DMS 273 treated with DMSO at 0.1 percent for 48 hours (cell line): ENCODE results near the gene GLTPD2.
"Not testable (repeated sequence)": the region's sequence is repeated elsewhere in the genome, so short reads cannot be mapped to it uniquely, and the experiment has no call there.

Source experiments
- DNase-seq: peaks from one replicate; lab custom pipeline; 2025; lab: John Stamatoyannopoulos, UW

Gene GLTPD2

DNA sequence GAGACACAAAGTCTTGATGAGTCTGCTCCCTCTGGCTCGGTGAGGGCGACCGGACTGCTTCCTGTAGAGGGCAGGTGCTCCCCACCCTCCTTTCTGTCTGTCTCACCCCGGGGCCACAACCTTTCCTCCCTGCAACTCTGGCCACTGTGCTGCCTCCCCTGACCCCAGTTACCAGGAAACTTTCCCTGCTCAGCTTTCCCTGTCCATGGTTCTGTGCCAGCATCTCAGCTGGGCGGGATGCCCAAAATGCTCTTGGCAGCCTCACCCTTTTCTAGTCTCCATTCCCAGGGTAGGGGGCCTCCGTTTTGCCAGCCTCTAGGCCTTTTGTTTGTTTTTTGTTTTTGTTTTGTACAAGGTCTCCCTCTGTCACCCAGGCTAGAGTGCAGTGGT, 19.6 kb downstream of the GLTPD2 start:
- no peak for DNase-seq

DNA sequence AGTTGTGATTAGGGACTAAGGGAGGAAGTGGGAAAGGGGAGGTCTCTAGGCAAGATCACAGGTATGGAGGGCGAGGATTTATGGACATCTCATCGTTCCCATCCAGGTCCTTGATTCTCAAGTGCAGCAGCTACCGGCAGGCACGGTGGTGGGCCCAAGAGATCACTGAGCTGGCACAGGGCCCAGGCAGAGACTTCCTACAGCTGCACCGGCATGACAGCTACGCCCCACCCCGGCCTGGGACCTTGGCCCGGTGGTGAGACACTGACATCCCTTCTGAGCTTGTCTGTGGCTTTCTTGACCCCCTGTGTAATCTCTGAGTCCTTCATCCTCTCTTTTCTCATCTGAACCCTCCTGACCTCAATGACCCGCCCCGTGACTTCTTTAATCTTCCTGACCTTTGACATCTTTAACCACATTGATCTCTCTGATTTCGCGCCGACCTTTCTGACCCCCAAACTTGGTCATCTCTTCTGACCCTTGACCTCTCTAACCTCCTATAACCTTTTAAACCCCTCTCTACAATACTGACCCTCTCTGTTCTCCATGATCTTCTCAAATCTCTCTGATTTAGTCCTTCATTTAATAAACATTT, 22.0 kb downstream of the GLTPD2 start:
- DNase-seq = no peak

DNA sequence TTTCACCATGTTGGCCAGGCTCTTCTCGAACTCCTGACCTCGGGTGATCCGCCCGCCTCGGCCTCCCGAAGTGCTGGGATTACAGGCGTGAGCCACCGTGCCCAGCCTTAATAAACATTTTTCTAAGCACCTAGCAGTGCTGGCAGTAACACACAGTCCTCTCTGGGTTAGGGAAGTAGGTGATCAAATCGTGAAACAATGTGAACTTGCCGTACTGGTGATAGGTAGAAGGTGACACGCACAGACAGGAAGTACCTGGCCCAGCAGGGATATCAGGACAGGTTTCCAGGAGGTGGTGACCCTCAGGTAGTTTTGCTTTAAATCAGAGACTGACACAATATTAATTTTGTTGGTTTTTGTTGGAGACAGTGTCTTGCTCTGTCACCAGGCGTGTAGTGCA, 22.7 kb downstream of the GLTPD2 start:
- DNase-seq = no peak

DNA sequence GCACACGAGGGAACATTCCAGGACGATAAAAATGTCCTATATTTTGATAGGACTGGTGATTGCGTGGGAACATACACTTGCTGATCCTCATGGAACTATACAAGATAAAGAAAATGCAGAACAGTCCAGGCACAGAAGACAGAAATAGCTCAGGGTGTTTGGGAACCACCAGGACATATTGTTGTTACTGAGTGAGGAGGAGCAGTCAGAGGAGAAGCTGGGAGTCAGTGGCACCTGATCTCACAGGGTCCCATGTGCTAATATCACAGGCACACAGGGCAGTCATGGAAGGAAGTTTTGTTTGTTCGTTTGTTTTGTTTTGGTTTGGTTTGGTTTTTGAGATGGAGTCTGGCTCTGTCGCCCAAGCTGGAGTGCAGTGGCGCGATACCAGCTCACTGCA, 23.9 kb downstream of the GLTPD2 start:
- no peak for DNase-seq

DNA sequence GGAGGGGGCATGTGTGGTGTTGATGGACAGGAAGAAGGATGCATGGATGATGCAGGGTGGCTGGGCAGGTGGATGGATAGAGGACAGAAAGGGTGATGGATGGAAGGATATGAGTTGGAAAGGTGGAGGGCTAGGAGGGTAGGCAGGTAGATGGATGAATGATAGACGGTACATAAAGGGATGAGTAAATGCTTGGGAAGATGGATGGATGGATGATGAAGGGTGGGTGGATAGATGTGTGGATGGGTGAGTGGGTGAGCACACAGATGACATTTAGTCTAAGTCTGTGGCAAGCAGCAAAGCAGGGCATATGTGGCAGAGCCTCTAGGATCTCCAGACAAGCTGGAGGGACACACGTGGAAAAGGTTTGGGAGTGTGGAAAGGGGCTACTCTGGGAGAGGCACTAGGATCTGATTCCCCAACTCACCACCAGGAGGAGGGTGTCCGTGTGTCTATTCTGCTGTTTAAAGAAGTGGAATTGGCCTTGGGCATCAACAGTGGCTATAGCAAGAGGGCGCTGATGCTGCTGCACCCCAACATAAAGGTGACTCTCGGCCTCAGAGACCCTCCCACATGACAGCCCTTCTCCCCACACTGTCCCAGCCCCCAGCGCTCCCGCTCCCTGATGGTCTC, 26.4 kb downstream of the GLTPD2 start:
- DNase-seq = no peak

DNA sequence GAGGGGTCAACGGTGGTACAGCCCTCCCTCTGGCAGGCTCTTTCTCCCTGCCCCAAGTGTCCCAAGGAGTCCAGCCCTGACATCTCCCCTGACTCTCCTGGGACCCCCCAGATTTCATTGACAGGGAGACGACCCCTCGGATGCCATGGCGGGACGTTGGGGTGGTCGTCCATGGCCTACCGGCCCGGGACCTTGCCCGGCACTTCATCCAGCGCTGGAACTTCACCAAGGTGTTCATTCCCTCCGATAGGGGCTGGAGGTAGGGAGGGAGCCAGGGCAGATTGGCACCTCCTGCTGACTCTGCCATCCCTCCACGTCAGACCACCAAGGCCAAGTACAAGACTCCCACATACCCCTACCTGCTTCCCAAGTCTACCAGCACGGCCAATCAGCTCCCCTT, 28.1 kb downstream of the GLTPD2 start:
- DNase-seq = no peak

DNA sequence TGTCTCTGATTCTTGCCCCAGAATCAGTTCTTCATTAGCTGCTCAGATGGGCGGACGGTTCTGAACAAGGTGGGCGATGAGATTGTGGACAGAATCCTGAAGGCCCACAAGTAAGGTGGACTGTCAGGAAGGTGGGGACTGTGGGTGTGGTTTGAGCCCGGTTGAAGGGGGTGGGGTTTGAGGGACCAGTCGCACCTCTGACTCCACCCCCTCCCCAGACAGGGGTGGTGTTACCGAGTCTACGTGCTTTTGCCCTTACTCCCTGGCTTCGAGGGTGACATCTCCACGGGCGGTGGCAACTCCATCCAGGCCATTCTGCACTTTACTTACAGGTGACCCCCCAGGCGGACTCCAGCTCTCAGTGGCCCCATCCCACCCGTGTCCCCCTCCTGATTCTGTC, 29.5 kb downstream of the GLTPD2 start:
- DNase-seq = no peak

DNA sequence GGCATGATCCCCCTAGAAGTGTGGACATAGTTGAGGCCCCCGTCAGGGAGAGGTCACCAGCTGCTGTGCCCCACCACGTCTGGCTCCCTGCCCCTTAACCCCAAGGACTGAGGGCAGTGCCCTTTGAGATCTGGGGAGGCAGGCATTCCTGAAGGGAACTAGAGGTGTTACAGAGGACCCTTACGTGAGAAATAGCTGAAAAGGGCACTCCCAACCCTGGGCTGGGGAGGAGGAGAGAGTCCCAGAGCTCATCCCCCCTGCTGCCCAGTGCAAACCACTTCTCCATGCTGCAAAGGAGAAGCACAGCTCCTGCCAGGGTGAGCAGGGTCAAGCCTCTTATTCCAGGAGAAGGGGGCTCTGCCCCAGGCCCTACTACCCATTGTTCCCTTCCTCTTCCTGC, 34.1 kb downstream of the GLTPD2 start:
- DNase-seq = no peak

DNA sequence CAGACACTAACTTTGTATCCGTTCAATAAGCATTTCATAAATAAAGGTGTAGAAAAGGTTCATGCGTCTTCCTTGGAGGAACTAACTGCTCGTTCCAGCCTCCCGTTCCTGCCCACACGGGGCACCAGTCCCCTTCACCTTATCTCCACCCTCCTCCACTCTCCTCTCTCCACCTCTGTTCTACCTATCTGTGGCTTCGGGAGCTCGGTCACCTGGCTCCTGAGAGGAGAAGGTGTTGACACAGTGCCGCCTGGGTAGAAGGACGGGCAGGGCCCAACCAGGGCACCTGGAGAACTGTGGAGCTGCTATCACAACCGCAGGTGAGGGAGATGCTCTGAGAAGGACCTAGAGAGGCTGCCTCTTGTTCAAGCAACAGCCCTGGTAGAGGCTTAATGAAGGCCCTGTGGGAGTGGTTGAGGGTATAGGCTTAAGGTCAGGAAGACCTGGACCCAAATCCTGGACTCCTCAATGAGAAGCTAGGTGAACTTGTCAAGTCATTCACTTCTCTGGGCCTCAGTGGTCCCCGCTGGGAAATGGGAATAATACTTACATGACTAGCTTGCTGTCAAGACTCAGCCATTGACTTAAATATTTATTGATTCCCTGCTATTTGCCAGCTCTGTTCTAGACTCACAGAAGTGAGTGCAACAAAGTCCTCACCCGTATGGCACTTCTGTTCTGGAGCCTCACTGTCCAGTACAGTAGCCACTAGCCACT, 34.8 kb downstream of the GLTPD2 start:
- no peak for DNase-seq

DNA sequence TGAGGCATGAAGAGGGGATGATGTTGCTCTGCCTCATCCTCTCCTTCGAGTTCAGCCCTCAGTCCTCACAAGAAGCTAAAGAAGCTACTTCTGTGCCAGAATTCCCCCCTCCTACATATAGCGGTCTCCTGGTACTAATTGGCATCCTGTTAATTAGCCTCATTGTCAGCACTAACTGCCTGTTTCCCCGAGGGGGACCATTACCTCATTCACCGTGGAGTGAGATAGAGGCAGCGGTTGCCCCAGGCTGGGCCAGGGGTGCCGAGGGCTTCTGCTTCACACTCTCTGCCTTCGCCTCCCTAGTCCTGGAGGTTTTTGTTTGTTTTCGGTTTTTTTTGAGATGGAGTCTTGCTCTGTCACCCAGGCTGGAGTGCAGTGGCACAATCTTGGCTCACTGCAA, 38.6 kb downstream of the GLTPD2 start:
- no peak for DNase-seq

DNA sequence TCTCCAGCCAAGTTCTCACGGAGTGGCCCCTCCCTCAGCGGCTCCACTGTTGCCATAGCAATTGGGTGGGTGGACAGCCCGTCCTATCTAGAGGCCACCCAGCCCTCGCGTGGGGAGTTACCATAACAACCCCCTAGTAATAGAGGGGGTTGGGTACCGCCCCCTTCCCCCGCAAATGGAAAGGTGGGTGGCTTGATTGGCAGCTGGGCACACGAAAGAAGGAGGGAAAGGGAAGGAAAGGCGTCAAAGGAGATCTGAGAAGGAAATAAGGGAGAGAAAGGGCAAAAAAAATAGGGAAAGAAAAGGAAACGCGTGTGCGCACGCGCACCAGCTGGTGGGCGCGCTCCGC, 44.0 kb downstream of the GLTPD2 start:
- DNase-seq = not testable (repeated sequence)

DNA sequence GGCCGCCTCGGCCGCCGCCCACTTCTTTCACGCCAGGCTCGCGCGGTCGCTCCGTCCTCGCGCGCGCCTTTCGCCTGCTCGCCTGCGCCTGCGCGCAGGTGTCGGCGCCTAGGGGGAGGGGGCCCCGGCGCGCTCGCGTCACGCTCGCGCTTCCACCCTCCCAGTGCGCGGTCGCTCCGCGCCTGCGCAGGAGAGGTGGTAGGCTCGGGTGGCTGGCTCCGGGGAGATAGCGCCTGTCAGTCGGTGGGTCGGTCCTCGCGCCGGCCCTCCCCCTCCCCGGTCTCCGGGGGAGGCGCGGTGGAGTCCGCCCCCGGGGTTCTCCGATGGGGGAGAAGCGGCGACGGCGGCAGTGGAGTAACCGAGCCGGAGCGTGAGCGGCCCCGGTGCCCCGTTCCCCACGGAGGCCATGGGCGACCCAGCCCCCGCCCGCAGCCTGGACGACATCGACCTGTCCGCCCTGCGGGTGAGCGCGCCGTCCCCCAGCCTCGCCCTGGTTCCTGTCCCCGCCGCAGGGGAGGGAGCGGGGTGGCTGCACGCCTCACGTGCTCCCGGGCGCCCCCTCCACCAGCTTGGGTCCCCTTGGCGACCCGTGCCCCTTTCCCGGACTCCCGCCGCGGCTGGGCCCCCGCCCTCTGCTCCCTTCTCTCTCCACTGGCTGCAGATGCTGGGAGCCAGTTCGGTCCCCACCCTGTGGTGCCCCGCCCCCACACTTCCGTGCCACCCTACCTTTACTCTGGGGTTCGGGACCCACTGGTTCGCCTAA, 44.6 kb downstream of the GLTPD2 start, which contains the start of gene MINK1:
Gene MINK1 (plus strand): TSS at position 163 of the 763 bp plus-strand sequence. CDS start 244 bp downstream, at position 407.
- peak; percentile 40 for DNase-seq

DNA sequence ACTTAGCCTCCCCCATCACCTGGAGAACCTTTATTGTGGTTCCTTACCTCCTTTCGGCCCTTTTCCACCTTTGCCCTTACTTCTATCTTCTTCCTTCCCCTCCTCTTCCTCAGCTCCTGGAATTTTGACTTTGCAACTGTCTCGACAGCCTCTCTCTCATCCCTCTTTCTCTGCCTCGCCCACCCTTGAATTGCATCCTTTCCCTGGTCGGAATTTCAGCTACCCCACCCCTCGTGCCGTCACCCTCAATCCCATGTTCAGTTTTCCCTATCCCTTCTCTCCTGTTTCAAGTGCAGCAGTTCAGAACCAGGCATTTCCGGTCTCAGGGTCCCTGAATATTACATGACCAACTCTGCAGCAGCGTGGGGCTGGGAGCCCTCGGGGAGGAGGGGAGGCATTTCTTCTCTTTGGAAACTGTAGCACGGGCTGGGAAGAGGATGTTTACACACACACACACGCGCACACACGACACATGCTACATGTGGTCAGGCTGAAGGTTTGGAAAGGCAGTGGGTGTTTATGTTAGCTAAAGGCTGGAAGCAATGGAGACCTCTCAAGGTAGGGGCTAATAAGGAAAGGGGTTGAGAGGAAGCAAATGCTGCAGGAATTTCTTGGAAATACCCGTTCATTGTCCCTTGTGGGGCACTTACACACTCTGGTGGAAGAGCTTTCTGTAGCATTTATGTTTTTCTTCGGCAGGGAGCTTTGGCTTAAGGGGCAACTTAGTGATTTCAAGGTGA, 45.3 kb downstream of the GLTPD2 start:
- no peak for DNase-seq

DNA sequence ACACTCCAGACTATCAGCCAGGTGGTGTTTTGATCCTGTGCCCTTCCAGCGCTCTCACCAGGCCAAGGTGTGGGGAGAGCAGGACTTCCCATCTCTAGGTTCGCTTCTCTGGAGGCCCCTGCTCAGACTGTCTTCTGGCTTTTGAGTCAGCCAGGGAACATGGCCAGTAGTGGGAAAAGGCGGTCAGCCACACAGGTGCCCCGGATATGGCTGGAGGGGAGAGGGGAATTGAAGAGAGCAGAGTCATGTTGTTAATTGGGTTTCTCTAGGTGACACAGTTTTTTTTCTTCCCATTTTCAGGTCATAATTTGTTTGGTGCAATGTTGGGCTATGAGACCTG, 45.9 kb downstream of the GLTPD2 start:
- DNase-seq = no peak

DNA sequence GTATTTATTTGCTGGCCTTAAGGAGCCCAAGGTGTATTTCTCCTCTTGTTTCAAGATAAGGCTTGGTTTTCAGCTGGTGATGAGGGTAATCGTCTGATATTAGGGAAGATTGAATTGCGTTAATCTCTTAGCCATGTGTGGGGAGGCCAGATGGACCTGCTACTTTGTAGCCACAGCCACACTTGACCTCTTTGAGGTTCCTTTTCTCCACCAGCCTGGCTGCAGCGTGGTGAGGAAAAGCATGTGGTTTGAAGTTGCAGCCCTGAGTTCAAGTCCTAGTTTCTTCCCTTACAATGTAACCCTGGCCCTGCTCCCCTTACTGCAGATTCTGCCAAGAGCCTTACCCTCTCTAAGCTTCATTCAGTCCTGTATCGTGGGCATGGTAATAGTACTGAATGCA, 47.5 kb downstream of the GLTPD2 start:
- no peak for DNase-seq

DNA sequence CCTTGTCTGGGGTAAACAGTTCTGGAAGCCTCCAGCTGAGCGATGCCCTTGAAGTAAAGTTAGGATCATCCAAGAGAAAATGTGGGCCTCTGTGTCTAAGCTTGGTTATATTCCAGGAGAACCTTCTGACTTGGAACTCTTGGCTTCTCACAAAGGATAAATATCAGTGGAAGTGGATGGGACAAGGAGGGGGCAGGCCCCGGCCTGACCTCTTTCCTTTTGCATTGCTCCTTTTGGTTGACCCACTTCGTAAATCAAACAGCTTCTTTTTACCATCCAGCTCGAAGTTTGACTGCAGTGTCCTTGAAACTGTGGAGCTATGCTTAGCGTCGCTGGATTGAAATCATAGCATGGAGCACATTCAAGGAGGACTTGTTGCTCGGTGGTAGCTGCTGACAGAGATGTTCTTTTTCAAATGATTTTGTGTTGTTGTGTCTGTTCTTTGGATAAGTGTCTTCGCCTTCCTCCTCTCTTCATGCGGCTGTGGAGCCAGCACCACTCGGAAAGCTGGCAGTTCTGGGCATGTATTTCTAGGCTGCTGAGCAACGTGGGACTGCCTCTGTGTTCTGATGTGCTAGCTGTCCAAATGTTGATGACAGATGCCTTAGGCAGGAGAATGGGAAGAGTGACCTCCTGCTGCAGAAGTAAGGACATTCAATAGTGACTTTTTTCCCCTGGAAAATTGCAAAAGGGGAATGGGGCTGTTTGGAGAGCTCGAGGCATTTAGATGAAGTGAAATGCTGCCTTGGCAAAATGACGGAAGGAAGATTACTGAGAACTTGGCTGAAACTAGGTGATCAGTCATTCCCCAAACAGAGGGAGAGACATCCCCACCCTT, 48.9 kb downstream of the GLTPD2 start:
- DNase-seq = no peak

DNA sequence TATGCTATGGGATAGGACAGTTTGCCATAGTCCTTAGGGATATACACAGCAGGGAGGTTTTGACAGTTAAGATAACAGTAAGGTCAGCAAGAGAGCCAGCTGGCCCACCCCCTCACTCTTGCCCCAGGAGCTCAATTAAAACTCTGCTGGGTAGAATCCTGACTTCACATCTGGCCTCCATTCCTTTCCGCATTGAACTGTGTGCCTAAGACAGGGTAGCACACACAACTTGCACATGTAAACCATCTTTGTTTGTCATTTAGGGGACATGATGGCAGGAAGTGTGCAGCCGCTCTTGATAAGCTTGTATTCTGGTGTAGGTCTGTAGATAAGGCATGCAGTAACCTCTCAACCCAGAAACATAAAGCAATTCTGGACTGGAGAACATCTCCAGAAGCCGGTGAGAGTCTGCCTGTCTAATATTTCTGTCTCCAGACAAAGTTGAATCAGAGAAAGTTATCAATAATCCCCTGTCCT, 49.6 kb downstream of the GLTPD2 start:
- no peak for DNase-seq

DNA sequence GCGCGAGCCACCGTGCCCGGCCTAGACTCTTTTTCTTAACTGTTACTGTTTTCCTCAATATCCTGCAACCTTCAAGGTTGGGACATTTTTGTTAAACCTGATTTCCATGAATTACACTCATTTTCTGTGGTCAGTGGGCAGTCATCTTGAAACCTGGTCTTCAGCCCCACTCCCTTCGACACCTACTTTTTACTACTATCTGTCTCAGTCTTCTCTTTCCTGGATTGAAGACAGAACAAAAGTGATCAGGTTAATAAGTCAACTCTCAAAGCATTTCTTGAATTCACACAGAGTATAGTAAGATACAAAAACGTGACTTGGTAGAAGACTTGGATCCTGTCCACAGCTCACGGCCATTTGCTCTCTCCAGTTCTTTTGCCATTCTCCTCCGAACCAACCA, 50.5 kb downstream of the GLTPD2 start:
- DNase-seq = no peak
